Kidney (tissue), 14 donors: Measurements from ENCODE around the gene SNX2. TPM values are rescaled to one million over a fixed set of nuclear protein-coding genes. Genes with fewer than 3 reads are reported as not detected.

Experiments used
- DNase-seq, 5 donors: peaks; one replicate each; pipeline ENCODE4 v3.0.0-alpha.2; 2013 to 2020
- FAIRE-seq: peaks from 2 replicates; lab custom pipeline; 2012; peaks lifted over from hg19 to GRCh38; lab: Jason Lieb, UNC
- H3K27ac ChIP-seq, 2 donors: one replicate each; pipeline ENCODE4 v1.7.0; 2013; ENCODE audit warnings: low read depth in 2 of 2, low read length in 2 of 2, inconsistent platforms in 1 of 2
- H3K27me3 ChIP-seq: one replicate; pipeline ENCODE4 v1.7.1; 2013; ENCODE audit warnings: low read length, inconsistent platforms; ENCODE audit not compliant: control insufficient read depth, insufficient read depth
- H3K36me3 ChIP-seq, 3 donors: one replicate each; pipeline versions ENCODE4 v1.7.0 to v1.7.1; 2013; ENCODE audit warnings: low read length in 3 of 3, control low read depth in 1 of 3, inconsistent platforms in 1 of 3; ENCODE audit not compliant: insufficient read depth in 3 of 3, control insufficient read depth in 2 of 3
- H3K4me1 ChIP-seq, 3 donors: one replicate each; pipeline versions ENCODE4 v1.7.0 to v1.7.1; 2013; ENCODE audit warnings: low read length in 3 of 3, inconsistent platforms in 1 of 3, low read depth in 1 of 3; ENCODE audit not compliant: control insufficient read depth in 2 of 3, insufficient read depth in 2 of 3
- H3K4me3 ChIP-seq, 3 donors: one replicate each; pipeline versions ENCODE4 v1.7.0 to v1.8.1; 2013; ENCODE audit warnings: low read length in 3 of 3, control low read depth in 1 of 3, inconsistent platforms in 1 of 3
- H3K9ac ChIP-seq, 3 donors: one replicate each; pipeline versions ENCODE4 v1.7.0 to v1.7.1; 2013; ENCODE audit warnings: low read length in 3 of 3, control low read depth in 1 of 3, inconsistent platforms in 1 of 3
- H3K9me3 ChIP-seq, 3 donors: one replicate each; pipeline versions ENCODE4 v1.7.0 to v1.7.1; 2013; ENCODE audit warnings: low read length in 3 of 3, control low read depth in 1 of 3, inconsistent platforms in 1 of 3; ENCODE audit not compliant: control insufficient read depth in 2 of 3, insufficient read depth in 1 of 3
- intact Hi-C: fragments of 100-400 bp; cut with DNase I; formaldehyde crosslinking; loops from one replicate; pipeline ENCODE4 v1.11.1; 2022
- polyA plus RNA-seq: library from polyadenylated mRNA; stranded (reverse); fragments of 350-450 nt; fragmentation: Illumina TruSeq; extraction: RNeasy Lipid Tissue Mini Kit (QIAGEN cat#74804); gene quantifications from one replicate; pipeline ENCODE4 v1.2.3, GENCODE V29; 2014; ENCODE audit warnings: low read depth, low replicate concordance; ENCODE audit not compliant: insufficient read depth
- total RNA-seq: library from RNA; stranded (reverse); fragmentation: NEBNext Ultra II Directional; extraction: Animal tissue kit (Norgen Biotek cat#: 25700); gene quantifications from one replicate; pipeline ENCODE4 v1.2.1, GENCODE V29; 2021
- TF ChIP-seq, protein P1 (sequence below): IDR thresholded peaks from 3 replicates; pipeline ENCODE4 v1.5.1; 2012; ENCODE audit warnings: mild to moderate bottlenecking, moderate library complexity, borderline replicate concordance; ENCODE audit not compliant: insufficient read depth; ENCODE audit errors: extremely low read depth
- donor health status: control.
- donor health status: control.
- donor health status: control.
- donor health status: control.
- donor health status: control.
- donor health status: DM: yes; HTN: yes; CAD: no.
- donor health status: Normal renal cell carcinoma (clear cell type).

The SNX2 gene
- total and polyA plus RNA-seq, 2 donors from 2014 or later = 75.8 to 81.3 TPM

DNA sequence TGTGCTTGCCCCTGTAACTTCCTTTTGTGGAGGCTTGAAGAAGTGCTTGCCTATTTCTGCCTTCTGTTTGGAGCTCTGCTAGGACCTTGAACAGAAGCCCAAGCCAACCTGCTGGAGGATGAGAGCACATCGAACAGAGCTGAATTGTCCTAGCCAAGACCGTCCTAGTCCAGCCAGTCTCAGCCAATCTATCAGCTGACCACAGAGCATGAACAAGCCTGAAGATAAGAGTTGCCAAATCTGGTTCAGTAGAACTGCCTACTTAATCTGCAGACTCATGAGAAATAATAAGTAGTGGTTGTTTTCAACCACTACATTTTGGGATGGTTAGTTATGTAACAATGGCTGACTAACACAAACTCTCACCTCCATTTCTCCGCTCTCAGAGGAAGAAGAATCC is 4.4 kb upstream of the SNX2 start:
- FAIRE-seq (no peak), DNase-seq (no peak)
- H3K9me3 ChIP-seq = no peaks in the 10 kb centered on the region
- H3K4me1 ChIP-seq = peaks cover 0 to 2% (median 0%) of the 10 kb centered on the region in 3 donors
- H3K27me3 ChIP-seq = no peaks in the 10 kb centered on the region
- intact Hi-C loops = no loop called here
- H3K36me3 ChIP-seq = no peaks in the 10 kb centered on the region
- no peak overlapping the region for H3K9ac ChIP-seq
- no peak overlapping the region for H3K4me3 ChIP-seq
- TF ChIP-seq, protein P1, sequence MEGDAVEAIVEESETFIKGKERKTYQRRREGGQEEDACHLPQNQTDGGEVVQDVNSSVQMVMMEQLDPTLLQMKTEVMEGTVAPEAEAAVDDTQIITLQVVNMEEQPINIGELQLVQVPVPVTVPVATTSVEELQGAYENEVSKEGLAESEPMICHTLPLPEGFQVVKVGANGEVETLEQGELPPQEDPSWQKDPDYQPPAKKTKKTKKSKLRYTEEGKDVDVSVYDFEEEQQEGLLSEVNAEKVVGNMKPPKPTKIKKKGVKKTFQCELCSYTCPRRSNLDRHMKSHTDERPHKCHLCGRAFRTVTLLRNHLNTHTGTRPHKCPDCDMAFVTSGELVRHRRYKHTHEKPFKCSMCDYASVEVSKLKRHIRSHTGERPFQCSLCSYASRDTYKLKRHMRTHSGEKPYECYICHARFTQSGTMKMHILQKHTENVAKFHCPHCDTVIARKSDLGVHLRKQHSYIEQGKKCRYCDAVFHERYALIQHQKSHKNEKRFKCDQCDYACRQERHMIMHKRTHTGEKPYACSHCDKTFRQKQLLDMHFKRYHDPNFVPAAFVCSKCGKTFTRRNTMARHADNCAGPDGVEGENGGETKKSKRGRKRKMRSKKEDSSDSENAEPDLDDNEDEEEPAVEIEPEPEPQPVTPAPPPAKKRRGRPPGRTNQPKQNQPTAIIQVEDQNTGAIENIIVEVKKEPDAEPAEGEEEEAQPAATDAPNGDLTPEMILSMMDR = no peak
- no peak overlapping the region for H3K27ac ChIP-seq

DNA sequence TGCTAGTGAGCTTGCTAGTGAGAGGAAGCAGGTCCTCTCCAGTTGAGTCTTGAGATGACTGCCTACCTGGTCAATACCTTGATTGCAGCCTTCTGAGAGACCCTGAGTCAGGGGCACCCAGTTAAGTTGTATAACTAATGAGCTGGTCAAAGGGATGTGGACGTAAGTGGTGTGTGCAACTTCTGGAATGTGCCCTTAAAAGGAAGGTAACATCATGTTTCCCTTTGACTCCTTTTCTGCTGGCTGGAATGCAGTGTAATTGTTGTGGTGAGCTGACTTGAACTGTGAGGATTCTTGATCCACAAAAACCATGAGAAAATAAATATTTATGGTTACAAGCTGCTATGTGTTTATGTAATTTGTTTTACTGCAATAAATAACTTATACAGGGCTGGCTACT is 2.4 kb upstream of the SNX2 start:
- no peak for FAIRE-seq

DNA sequence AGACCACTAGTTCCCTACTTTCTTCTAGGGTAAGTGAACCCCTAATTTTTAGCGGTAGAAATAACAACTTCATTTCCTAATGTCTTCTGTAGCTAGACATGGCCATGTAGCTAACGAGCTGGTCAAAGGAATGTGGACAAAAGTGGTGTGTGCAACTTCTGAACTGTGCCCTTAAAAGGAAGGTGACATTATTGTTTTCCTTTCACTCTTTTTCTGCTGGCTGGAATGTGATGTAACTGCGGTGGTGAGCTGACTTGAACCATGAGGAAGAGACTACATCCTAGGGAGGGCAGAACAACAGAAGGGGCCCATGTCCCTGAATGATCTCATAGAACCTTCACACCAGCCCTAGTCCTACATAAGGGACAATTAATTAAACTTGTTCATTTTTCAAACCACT is 1.3 kb upstream of the SNX2 start:
- DNase-seq (no peak), FAIRE-seq (no peak)
- Histone ChIP-seq H3K36me3 (no peaks in the 10 kb centered on the region), H3K9ac (no peak overlapping the region), H3K27me3 (no peaks in the 10 kb centered on the region), H3K4me1 (peaks cover 0 to 9% (median 7%) of the 10 kb centered on the region in 3 donors), H3K9me3 (no peaks in the 10 kb centered on the region), H3K4me3 (no peak overlapping the region), H3K27ac (peak overlapping the region in 1 of 2 donors; percentile 38)
- TF ChIP-seq, protein P1 = no peak
- intact Hi-C loops = no loop called here

More for the DNA sequence above, 2.4 kb upstream of the SNX2 start:
- H3K9ac ChIP-seq = no peak overlapping the region
- no peaks in the 10 kb centered on the region for H3K36me3 ChIP-seq
- no peak overlapping the region for H3K4me3 ChIP-seq
- no peaks in the 10 kb centered on the region for H3K27me3 ChIP-seq
- TF ChIP-seq, protein P1 = no peak
- peaks cover 0 to 5% (median 5%) of the 10 kb centered on the region in 3 donors for H3K4me1 ChIP-seq
- intact Hi-C loops = no loop called here
- no peak for DNase-seq
- H3K9me3 ChIP-seq = no peaks in the 10 kb centered on the region
- H3K27ac ChIP-seq = peak overlapping the region in 1 of 2 donors; percentile 24

DNA sequence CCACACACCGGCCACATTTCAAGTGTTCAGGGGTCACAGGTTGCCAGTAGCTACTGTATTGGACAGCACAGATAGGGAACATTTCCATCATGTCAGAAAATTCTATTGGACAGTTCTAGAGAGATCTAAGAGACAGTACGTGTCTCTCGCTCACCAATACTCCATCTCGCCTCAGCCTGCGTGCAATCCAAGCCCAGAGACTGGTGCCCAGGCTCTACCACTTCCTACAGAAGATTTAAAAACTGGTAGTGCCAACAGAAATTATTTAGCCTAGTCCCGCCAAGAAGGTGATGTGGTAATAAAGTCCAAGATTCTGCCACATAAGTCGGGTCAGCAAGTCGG is 390 bp upstream of the SNX2 start:
- Histone ChIP-seq H3K9me3 (no peaks in the 10 kb centered on the region), H3K9ac (peak overlapping the region; percentile 49 to 73 (median 67)), H3K27me3 (no peaks in the 10 kb centered on the region), H3K36me3 (no peaks in the 10 kb centered on the region), H3K4me1 (peaks cover 0 to 9% (median 7%) of the 10 kb centered on the region in 3 donors), H3K27ac (peak overlapping the region; percentile 51 to 59), H3K4me3 (peak overlapping the region; percentile 73 to 98 (median 74))
- TF ChIP-seq, protein P1 = no peak
- FAIRE-seq = no peak
- intact Hi-C loops = no loop called here
- no peak for DNase-seq
